IPS-18c (cell line): ENCODE data around the gene DOK3.

Experiments
- H3K4me3 ChIP-seq: 2 replicates; pipeline ENCODE4 v1.7.0; 2013; ENCODE audit warnings: low read depth, mild to moderate bottlenecking, low read length, moderate library complexity; ENCODE audit not compliant: insufficient read depth
- H3K9me3 ChIP-seq: one replicate; pipeline ENCODE4 v1.6.1; 2013; ENCODE audit warnings: mild to moderate bottlenecking, low read length, moderate library complexity; ENCODE audit not compliant: control insufficient read depth, insufficient read depth

The DOK3 gene

DNA sequence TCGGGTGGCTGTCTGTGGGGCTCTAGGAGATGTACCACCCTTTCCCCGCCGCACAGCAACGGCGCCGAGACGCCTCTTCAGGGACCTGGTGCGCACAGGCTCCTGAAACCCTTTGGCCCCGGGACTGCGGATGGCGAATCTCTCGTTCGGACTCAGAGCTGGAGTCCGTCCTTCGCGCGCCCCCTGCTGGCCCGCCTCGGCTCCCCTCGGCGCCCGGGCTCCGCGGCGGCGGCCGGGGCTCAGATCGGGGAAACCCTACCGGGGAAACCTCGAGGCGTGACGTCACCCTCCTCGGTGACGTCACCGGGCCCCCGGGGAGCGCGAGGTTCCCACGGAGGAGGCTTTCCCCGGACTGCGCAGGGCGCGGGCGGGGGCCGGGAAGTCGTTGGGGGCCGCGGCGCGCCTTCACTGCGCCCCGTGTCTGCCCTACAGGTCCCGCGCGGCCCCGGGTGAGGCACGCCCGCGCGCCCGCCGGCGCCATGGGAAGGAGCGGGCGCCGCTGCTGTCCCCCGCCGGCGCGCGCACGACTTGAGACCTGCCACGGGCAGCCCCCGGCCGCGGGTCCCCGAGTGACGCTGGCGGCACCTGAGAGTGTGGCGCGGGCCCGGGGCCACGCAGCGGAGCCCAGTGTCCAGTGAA is 55.1 kb downstream of the DOK3 start:
- Histone ChIP-seq H3K4me3 (peak overlapping the region; percentile 76), H3K9me3 (peaks cover 4% of the 10 kb centered on the region)

DNA sequence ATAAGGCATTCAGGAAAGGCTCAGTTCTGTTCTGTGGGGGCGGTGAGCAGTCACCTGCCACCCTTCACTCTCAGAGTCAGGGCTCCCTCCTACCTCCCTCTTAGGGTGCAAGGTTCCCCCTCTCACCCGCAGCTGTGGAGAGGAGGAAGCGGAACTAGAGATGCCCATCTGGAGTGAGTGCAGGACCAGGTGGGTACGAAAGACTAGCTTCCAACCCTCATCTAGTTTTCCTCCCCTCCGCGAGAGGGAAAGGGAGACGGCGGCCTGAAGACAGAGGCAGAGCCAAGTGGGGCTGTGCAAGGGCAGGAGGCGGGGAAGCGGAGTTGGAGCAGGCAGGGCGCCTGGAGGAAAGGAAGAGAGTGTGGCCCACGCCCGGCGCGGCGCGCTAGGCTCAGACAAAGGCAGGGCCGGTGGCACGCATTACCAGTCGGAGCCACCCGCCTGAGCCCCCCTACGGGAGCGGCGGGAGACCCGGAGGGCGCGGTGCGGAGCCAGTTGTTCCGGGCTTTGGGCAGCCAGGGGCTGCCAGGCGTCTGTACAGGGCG is 55.7 kb downstream of the DOK3 start:
- Histone ChIP-seq H3K4me3 (peak overlapping the region; percentile 76), H3K9me3 (peaks cover 4% of the 10 kb centered on the region)

DNA sequence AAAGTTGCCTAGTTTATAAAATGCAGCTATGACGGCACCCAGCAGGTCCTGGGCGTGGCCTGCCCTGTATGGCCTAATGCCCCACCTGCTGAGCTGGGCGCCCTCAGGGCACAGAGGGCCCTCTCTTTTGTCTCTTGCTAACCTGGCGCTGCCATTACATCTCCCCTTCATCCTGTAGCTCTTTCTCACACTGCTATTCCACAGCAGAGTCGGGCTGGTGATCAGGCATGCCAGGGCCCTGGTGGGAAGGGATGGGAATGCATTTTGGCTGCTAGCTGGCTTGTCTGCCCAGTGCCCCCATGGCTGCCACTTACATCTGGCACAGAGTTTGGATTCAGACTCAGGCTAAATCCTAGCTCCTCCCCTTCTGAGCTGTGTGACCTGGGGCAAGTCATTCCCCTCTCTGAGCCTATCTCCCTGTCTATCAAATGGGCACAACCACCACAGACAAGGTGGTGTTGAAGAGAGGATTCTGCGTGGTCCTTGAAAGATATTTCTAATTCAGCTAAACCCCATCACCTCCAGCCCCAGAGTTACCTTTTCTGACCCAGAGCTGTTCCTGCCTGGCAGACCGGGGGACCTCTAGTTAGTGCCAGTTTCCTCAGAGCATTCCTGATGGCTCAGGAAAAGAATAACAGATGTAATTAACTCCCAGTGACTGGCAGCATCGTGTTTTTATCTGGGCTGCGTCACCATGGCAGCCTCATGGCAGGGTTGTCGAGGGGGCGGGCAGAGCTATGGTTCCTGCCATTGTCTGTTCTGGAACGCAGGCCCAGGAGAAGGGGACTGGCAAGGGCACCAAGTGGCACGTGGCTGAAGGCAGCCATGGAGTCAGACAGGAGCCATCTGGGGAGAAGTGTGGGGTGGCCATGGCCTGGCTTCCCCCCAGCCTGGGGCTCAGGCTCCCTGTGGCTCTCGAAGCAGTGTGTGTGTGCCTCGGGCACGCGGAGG is 56.7 kb downstream of the DOK3 start:
- Histone ChIP-seq H3K4me3 (no peak overlapping the region), H3K9me3 (peaks cover 4% of the 10 kb centered on the region)
